MM.1S (cell line): ENCODE data around the gene DCUN1D3.

Experiments used
- CTCF ChIP-seq: fragments of 300-600 bp; sonication (generic); IDR thresholded peaks from 2 replicates; pipeline ENCODE4 v1.5.1; 2016; ENCODE audit warnings: antibody characterized with exemption, low read length, mixed read lengths
- EZH2 ChIP-seq: fragments of 300-600 bp; sonication (generic); optimal IDR thresholded peaks from 2 replicates; pipeline ENCODE3; 2017; ENCODE audit warnings: low read depth, mild to moderate bottlenecking, antibody characterized with exemption, low read length, mixed read lengths
- EZH2phosphoT487 ChIP-seq: fragments of 300-600 bp; sonication (generic); IDR thresholded peaks from 2 replicates; pipeline ENCODE4 v1.6.1; 2018; ENCODE audit warnings: antibody characterized with exemption, low read length

GRCh38 chr16:20862162-20862960, 37.8 kb downstream of the DCUN1D3 start:
- TF ChIP-seq CTCF (no peak), EZH2 (no peak), EZH2phosphoT487 (no peak)
